CD14-positive monocyte (primary cell): ENCODE measurements around the gene EP400. TPM values are rescaled to one million over a fixed set of nuclear protein-coding genes. Genes with fewer than 3 reads are reported as not detected.

Experiments used
- DNase-seq, 3 donors: peaks; one replicate each; pipeline ENCODE4 v3.0.0-alpha.2; 2011 to 2022
- H2AFZ ChIP-seq: 2 replicates; pipeline ENCODE4 v1.6.0; 2012; ENCODE audit warnings: mild to moderate bottlenecking, low read depth, low read length, inconsistent platforms; ENCODE audit not compliant: insufficient read depth, poor library complexity, severe bottlenecking
- H3K27ac ChIP-seq, 2 donors: 1 replicate in 1 of 2; 2 replicates in 1 of 2; pipeline ENCODE4 v1.5.1; 2012 to 2013; ENCODE audit warnings: low read length in 2 of 2, control low read depth in 1 of 2, inconsistent platforms in 1 of 2, low read depth in 1 of 2, mild to moderate bottlenecking in 1 of 2
- H3K27me3 ChIP-seq, 2 donors: one replicate each; pipeline versions ENCODE4 v1.6.0 to v1.6.1; 2011 to 2013; ENCODE audit warnings: low read length in 2 of 2; ENCODE audit not compliant: control insufficient read depth in 2 of 2, insufficient read depth in 2 of 2
- H3K36me3 ChIP-seq, 2 donors: replicated peaks in 1 of 2; 1 replicate in 1 of 2; 2 replicates in 1 of 2; pipeline versions ENCODE4 v1.5.1 to v1.6.1; 2012 to 2013; ENCODE audit warnings: low read length in 2 of 2, control low read depth in 1 of 2, inconsistent platforms in 1 of 2, mild to moderate bottlenecking in 1 of 2; ENCODE audit not compliant: insufficient read depth in 2 of 2, control insufficient read depth in 1 of 2
- H3K4me1 ChIP-seq, 2 donors: 1 replicate in 1 of 2; 2 replicates in 1 of 2; pipeline versions ENCODE4 v1.5.1 to v1.6.1; 2012 to 2013; ENCODE audit warnings: low read length in 2 of 2, control low read depth in 1 of 2, inconsistent platforms in 1 of 2, mild to moderate bottlenecking in 1 of 2, moderate library complexity in 1 of 2; ENCODE audit not compliant: insufficient read depth in 2 of 2, control insufficient read depth in 1 of 2
- H3K4me2 ChIP-seq: replicated peaks from 2 replicates; pipeline ENCODE3; 2012; ENCODE audit warnings: low read length, moderate library complexity, mild to moderate bottlenecking; ENCODE audit not compliant: poor library complexity, severe bottlenecking; ENCODE audit errors: extremely low read depth
- H3K4me3 ChIP-seq, 3 experiments: fragments of 200-600 bp in 1 of 3; sonication (generic) in 1 of 3; replicated peaks in 1 of 3; 1 replicate in 2 of 3; 2 replicates in 1 of 3; pipeline ENCODE4 v1.5.1; 2011 to 2013; ENCODE audit warnings: low read length in 3 of 3, mild to moderate bottlenecking in 3 of 3, control low read depth in 2 of 3, low read depth in 2 of 3, inconsistent platforms in 1 of 3, moderate library complexity in 1 of 3
- H3K79me2 ChIP-seq: 2 replicates; pipeline ENCODE4 v1.6.0; 2012; ENCODE audit warnings: mild to moderate bottlenecking, control low read depth, inconsistent platforms, low read length, moderate library complexity; ENCODE audit not compliant: insufficient read depth
- H3K9ac ChIP-seq: 2 replicates; pipeline ENCODE4 v1.6.0; 2017; ENCODE audit warnings: low read length, mild to moderate bottlenecking; ENCODE audit not compliant: insufficient read depth, poor library complexity, severe bottlenecking
- H3K9me3 ChIP-seq, 2 donors: replicated peaks in 1 of 2; 1 replicate in 1 of 2; 2 replicates in 1 of 2; pipeline versions ENCODE4 v1.5.1 to v1.6.1; 2012 to 2013; ENCODE audit warnings: low read length in 2 of 2, control low read depth in 1 of 2; ENCODE audit not compliant: control insufficient read depth in 1 of 2, insufficient read depth in 1 of 2
- H4K20me1 ChIP-seq: 2 replicates; pipeline ENCODE4 v1.6.0; 2012; ENCODE audit warnings: mild to moderate bottlenecking, low read length, control low read depth, moderate library complexity; ENCODE audit not compliant: insufficient read depth
- H3K27ac Mint-ChIP-seq, 7 donors: one replicate each; pipeline ENCODE4 v1.8.0; 2020; ENCODE audit warnings: mild to moderate bottlenecking in 7 of 7, mixed read lengths in 7 of 7, moderate library complexity in 6 of 7, inconsistent platforms in 2 of 7
- H3K27me3 Mint-ChIP-seq, 3 donors: one replicate each; pipeline ENCODE4 v1.8.0; 2021 to 2022; ENCODE audit warnings: low read depth in 3 of 3, mild to moderate bottlenecking in 3 of 3, mixed read lengths in 3 of 3, moderate library complexity in 3 of 3, inconsistent platforms in 1 of 3
- H3K36me3 Mint-ChIP-seq, 2 donors: one replicate each; pipeline ENCODE4 v1.8.0; 2020; ENCODE audit warnings: mixed read lengths in 2 of 2, inconsistent platforms in 1 of 2, mild to moderate bottlenecking in 1 of 2
- H3K4me1 Mint-ChIP-seq: one replicate; pipeline ENCODE4 v1.8.0; 2020; ENCODE audit warnings: mild to moderate bottlenecking, mixed read lengths
- H3K4me3 Mint-ChIP-seq, 2 donors: one replicate each; pipeline ENCODE4 v1.8.0; 2020; ENCODE audit warnings: mild to moderate bottlenecking in 2 of 2, mixed read lengths in 2 of 2, moderate library complexity in 1 of 2
- H3K9me3 Mint-ChIP-seq, 7 donors: one replicate each; pipeline ENCODE4 v1.8.0; 2020 to 2022; ENCODE audit warnings: mixed read lengths in 7 of 7, mild to moderate bottlenecking in 6 of 7, moderate library complexity in 6 of 7, inconsistent platforms in 2 of 7
- WGBS: methylation state at CpG from one replicate; pipeline ENCODE4 v1.1.5; 2013; ENCODE audit warnings: missing lambda C conversion rate; ENCODE audit not compliant: insufficient coverage; 5-methylcytosine and 5-hydroxymethylcytosine counted together
- intact Hi-C, 2 donors: fragments of 100-400 bp; cut with micrococcal nuclease; formaldehyde crosslinking; loops; one replicate each; pipeline versions ENCODE4 v1.15.0 to v1.15.1; 2023
- polyA plus RNA-seq, 3 donors: library from polyadenylated mRNA; depleted of rRNA in 1 of 3; unstranded in 2 of 3; stranded (reverse) in 1 of 3; fragments of 300-500 nt in 2 of 3; fragments of >200 nt in 1 of 3; fragmentation: Illumina TruSeq in 2 of 3; gene quantifications; 1 replicate in 2 of 3; 2 replicates in 1 of 3; pipeline ENCODE4 v1.2.3, GENCODE V29; 2012 to 2021
- TF ChIP-seq, protein P1 (sequence below): fragments of 200-600 bp; IDR thresholded peaks from one replicate; pipeline ENCODE4 v1.8.0; 2022; ENCODE audit warnings: antibody characterized with exemption, mild to moderate bottlenecking

The EP400 gene
- polyA plus RNA-seq, 3 donors, result 0.65 to 12.1 (median 0.81) TPM

DNA sequence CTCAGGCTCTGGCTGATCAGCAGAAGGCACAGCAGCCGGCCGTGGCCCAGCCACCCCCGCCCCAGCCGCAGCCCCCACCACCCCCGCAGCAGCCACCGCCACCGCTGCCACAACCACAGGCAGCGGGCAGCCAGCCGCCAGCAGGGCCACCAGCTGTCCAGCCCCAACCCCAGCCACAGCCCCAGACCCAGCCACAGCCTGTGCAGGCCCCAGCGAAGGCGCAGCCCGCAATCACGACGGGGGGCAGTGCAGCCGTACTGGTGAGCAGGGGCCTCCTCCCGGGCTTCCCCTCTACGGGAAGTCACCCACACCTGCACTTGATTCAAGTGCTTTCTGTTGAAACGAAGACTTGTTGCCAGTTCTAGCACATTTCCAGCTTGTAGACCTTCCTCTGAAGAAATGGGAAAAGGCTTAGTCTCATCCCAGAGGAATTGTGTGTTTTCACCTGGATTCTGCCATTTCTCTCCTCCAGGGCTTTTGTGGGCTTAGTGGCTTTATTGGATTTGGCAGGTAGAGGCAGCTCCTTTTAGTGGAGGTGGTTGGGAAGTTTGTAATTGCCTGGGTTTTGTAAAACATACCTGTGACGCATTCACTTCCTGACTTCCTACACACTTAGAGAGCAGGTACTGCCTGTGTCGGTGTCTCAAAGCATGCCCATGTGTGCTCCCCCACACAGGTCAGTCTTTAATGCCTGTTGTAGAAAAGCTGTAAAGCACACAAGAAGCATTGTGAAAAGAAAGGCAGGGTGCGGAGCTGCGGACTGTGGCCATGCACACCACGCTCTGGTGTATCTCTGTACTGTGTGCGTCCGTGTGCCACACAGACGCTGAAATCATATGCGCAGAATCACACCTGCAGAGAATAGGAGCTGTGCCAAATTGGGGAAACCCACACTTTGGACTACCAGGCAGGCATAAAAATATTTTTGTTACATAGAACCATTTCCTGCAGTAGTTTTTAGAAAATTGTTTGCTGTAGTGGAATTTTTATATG, 103.9 kb downstream of the EP400 start:
- no peak overlapping the region for H2AFZ ChIP-seq
- 95% methylated on average over 15 of the region's 27 CpGs for WGBS
- TF ChIP-seq, protein P1, sequence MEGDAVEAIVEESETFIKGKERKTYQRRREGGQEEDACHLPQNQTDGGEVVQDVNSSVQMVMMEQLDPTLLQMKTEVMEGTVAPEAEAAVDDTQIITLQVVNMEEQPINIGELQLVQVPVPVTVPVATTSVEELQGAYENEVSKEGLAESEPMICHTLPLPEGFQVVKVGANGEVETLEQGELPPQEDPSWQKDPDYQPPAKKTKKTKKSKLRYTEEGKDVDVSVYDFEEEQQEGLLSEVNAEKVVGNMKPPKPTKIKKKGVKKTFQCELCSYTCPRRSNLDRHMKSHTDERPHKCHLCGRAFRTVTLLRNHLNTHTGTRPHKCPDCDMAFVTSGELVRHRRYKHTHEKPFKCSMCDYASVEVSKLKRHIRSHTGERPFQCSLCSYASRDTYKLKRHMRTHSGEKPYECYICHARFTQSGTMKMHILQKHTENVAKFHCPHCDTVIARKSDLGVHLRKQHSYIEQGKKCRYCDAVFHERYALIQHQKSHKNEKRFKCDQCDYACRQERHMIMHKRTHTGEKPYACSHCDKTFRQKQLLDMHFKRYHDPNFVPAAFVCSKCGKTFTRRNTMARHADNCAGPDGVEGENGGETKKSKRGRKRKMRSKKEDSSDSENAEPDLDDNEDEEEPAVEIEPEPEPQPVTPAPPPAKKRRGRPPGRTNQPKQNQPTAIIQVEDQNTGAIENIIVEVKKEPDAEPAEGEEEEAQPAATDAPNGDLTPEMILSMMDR, result no peak
- no peak for DNase-seq
- Mint-ChIP-seq H3K27ac (no peak overlapping the region), H3K36me3 (peaks cover 86 to 93% of the 10 kb centered on the region in 2 donors), H3K4me3 (no peak overlapping the region), H3K4me1 (no peaks in the 10 kb centered on the region), H3K27me3 (peaks cover 0 to 2% (median 1%) of the 10 kb centered on the region in 3 donors), H3K9me3 (peaks cover 0 to 4% (median 3%) of the 10 kb centered on the region in 7 donors)
- no peak overlapping the region for H3K4me2 ChIP-seq
- no peak overlapping the region for H3K27ac ChIP-seq
- intact Hi-C loops, result no loop called here
- H3K36me3 ChIP-seq, result peaks cover 92 to 99% of the 10 kb centered on the region in 2 donors
- no peak overlapping the region for H3K4me3 ChIP-seq
- no peaks in the 10 kb centered on the region for H3K27me3 ChIP-seq
- no peaks in the 10 kb centered on the region for H3K9me3 ChIP-seq
- no peaks in the 10 kb centered on the region for H3K79me2 ChIP-seq
- H3K4me1 ChIP-seq, result no peaks in the 10 kb centered on the region
- H3K9ac ChIP-seq, result no peak overlapping the region
- H4K20me1 ChIP-seq, result no peaks in the 10 kb centered on the region

DNA sequence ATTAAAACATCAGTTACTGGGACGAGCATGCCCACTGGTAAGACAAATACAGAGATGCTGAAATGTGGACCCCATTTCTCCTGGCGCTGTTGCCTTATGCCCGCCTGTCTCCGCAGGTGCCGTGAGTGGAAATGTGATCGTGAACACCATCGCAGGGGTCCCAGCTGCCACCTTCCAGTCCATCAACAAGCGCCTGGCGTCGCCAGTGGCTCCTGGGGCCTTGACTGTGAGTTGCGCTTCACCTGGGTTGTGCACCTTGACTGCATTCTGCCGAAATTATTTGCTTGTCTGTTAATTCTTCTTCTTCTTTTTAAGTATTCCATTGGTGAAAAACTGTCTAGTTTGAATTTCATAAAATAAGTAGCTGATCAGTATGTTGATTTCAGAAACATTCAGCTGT, 105.2 kb downstream of the EP400 start:
- Histone ChIP-seq H2AFZ (no peak overlapping the region), H3K27me3 (no peaks in the 10 kb centered on the region), H3K9ac (no peak overlapping the region), H4K20me1 (no peaks in the 10 kb centered on the region), H3K4me2 (no peak overlapping the region), H3K4me3 (no peak overlapping the region), H3K9me3 (no peaks in the 10 kb centered on the region), H3K27ac (no peak overlapping the region), H3K36me3 (peaks cover 85 to 98% of the 10 kb centered on the region in 2 donors), H3K4me1 (no peaks in the 10 kb centered on the region), H3K79me2 (no peaks in the 10 kb centered on the region)
- intact Hi-C loops, result no loop called here
- peaks cover 86 to 94% of the 10 kb centered on the region in 2 donors for H3K36me3 Mint-ChIP-seq
- no peak overlapping the region for H3K27ac Mint-ChIP-seq
- TF ChIP-seq, protein P1, result no peak
- H3K9me3 Mint-ChIP-seq, result peaks cover 0 to 4% (median 2%) of the 10 kb centered on the region in 7 donors
- WGBS, result 96% methylated on average over 6 of the region's 12 CpGs
- H3K4me1 Mint-ChIP-seq, result no peaks in the 10 kb centered on the region
- peaks cover 0 to 1% (median under 1%) of the 10 kb centered on the region in 3 donors for H3K27me3 Mint-ChIP-seq
- H3K4me3 Mint-ChIP-seq, result no peak overlapping the region
- DNase-seq, result no peak
